Body of pancreas (tissue), 4 donors: ENCODE measurements around the gene LIPE.

Experiments used
- CTCF ChIP-seq, 7 experiments: fragments of 450-650 bp in 4 of 7; fragments of 200-600 bp in 3 of 7; sonication (generic) in 3 of 7; IDR thresholded peaks; one replicate each; pipeline ENCODE4 v1.5.1; 2016 to 2019; ENCODE audit warnings: antibody characterized with exemption in 7 of 7
- POLR2A ChIP-seq, 3 donors: fragments of 450-650 bp; IDR thresholded peaks; one replicate each; pipeline ENCODE4 v1.6.1; 2016; ENCODE audit warnings: antibody characterized with exemption in 3 of 3, mild to moderate bottlenecking in 2 of 3

- TF ChIP-seq CTCF (IDR thresholded peaks at IDR 0.05) = no peak
- TF ChIP-seq POLR2A (IDR thresholded peaks at IDR 0.05) = no peak
Measured at GRCh38 chr19:42355896-42356295, 71.3 kb downstream of the LIPE start.
